K562 treated with DMSO at 1 percent for 48 hours (cell line): Measurements from ENCODE around the gene PANK1. TPM values are rescaled to one million over a fixed set of nuclear protein-coding genes. Genes with fewer than 3 reads are reported as not detected.

Experiments
- total RNA-seq: library from RNA; unstranded; fragments of 300-600 nt; gene quantifications from 2 replicates; pipeline ENCODE4 v1.2.3, GENCODE V29; 2022; ENCODE audit warnings: low replicate concordance; ENCODE audit errors: extremely low read depth

Gene PANK1
- not detected in 2 replicates for total RNA-seq

DNA sequence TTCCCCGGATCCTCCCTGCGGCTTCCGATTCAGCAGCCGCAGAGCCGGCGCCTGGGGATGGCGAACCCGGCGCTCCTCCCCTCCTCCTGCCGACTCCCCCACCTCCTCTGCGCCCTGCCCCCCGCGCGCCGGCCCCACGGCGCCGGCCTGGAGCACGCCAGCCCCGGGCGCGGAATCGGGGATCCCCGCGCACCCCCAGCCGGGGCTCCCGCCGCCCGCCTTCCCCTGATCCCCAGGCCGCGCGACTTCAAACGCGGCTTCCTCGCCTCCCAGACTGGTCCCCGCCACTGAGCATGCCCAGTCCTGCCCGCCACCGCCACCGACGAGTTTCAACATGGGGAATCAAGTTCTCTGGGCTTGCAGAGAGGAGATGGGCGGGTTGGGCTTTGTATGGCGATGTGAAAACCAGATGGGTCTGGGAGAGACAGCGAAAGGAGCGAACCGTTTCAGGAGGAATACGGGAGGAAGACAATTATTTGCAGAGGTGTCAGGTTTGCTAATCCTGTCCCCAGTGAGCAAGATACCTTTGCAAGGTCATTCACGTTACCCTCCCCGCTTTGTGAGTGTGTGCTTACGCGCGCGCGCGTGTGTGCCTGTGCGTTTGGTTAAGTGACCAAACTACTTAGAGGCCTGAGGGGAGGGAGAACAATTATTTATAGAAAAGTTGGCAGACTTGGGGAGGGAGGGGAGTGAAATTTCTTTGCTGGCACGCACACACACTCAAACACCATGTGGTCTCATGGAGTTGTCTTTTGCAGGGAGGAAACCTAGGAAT, at the start of gene PANK1:
TSS of gene PANK1 (minus strand) at position 276 of the 775 bp plus-strand sequence. CDS start 351 bp downstream, outside the sequence.

GRCh38 chr10:89535171-89536012, 109.7 kb downstream of the PANK1 start, which contains the start of gene SLC16A12:
SLC16A12 (minus strand) TSS chr10:89535594; CDS start chr10:89462578, 73,016 bp downstream.

Other genes starting within 250 kb of the PANK1 start
- not detected in 2 replicates for gene IFIT5, start 230.7 kb downstream of the PANK1 start, total RNA-seq
- gene SLC16A12, start 109.6 kb downstream of the PANK1 start, total RNA-seq, result not detected in 2 replicates
- gene KIF20B, start 56.3 kb upstream of the PANK1 start, total RNA-seq, result not detected in 2 replicates